DMS53 treated with DMSO at 0.1 percent for 48 hours (cell line): ENCODE results near the gene KRTAP1-5.
"Not testable (repeated sequence)": the region's sequence is repeated elsewhere in the genome, so short reads cannot be mapped to it uniquely, and the experiment has no call there.

Experiments used
- DNase-seq: peaks from one replicate; lab custom pipeline; 2025; ENCODE audit not compliant: unreplicated experiment; lab: John Stamatoyannopoulos, UW

The KRTAP1-5 gene, protein sequence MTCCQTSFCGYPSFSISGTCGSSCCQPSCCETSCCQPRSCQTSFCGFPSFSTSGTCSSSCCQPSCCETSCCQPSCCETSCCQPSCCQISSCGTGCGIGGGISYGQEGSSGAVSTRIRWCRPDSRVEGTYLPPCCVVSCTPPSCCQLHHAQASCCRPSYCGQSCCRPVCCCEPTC

DNA sequence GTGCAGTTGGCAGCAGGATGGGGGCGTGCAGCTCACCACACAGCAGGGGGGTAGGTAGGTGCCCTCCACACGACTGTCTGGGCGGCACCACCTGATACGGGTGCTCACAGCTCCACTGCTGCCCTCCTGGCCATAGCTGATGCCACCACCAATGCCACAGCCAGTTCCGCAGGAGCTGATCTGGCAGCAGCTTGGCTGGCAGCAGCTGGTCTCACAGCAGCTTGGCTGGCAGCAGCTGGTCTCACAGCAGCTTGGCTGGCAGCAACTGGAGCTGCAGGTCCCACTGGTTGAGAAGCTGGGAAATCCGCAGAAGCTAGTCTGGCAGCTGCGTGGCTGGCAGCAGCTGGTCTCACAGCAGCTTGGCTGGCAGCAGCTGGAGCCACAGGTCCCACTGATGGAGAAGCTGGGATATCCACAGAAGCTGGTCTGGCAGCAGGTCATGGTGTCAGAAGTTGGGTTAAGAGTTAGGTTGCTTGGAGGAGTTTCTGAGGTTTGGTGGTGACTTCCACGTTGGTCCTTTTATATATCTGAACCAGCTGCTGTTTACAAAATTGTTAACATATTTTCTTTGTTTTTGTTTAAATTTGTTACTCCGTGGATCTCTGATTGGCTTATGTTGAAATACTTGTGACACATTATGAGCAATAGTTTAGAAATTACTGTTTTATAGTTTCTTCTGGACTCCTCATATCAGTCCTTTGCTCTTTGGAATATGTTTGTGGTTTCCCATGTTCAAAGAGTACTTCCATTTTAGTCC is at the start of gene KRTAP1-5:
KRTAP1-5 (minus strand) TSS at position 494 of the 757 bp plus-strand sequence; CDS start at position 441, 53 bp downstream.
- no peak for DNase-seq

DNA sequence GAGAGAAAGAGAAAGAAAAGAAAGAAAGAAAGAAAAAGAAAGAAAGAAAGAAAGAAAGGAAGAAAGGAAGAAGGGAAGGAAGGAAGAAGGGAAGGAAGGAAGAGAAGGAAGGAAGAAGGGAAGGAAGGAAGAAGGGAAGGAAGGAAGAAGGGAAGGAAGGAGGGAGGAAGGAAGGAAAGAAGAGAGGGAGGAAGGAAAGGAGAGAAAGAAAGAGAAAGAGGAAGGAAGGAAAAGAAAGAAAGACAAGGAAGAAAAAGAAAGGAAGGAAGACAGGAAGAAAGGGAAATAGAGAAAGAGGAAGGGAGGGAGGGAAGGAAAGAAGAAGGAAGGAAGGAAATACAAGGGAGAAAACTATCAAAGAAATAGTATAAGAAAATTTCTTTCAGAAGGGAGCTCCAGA is 49.8 kb upstream of the KRTAP1-5 start:
- DNase-seq, result no peak

DNA sequence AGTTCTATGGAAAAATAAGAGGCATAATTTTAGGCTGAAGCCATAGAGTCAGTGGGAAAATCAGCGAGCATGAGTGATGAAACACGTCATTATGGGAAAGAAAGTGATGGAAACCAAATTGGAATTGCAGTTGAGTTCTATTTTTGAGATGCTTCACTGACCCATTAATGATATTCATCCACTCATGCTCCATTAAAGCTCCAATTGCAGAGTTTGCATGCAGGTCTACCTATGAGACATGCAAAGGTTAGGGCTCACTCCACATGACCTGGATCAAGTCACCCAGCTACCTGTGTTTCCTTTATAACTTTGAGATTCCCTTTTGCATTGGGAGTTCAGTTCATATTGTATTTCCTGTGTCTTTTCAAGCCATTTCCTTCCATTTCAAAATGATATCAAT is 46.7 kb upstream of the KRTAP1-5 start:
- no peak for DNase-seq

DNA sequence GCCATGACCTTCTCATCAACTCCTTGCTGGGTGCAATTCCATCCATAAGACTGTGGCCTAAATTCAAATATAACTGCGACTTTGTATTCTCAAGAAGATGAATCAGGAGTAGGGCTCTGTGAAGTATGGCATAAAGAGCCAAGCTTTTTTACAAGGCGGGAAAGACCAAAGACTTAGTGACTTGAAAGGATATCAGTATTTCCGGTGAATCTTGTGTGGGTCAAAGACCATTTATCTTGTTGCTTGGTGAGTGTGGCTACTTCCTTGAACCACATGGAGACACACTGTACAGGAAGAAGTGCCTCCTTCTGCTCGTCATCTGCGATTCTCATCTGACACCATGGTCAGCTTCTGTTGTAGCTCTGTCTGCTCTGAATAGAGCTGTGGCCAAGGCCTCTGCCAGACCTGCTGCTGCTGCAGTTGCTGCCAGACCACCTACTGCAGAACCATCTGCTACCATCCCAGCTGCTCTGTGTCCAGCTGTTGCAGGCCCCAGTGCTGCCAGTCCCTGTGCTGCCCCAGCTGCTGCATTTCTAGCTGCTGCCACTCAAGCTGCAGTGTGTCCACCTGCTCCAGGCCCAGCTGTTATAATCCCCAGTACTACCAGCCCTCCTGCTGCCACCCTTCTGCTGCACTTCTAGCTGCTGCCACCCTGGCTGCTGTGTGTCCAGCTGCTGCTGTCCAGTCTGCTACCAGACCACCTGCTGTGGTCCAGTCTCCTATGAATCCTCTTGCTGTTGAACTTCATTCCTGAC is 44.8 kb upstream of the KRTAP1-5 start:
- peak; percentile 6 for DNase-seq

DNA sequence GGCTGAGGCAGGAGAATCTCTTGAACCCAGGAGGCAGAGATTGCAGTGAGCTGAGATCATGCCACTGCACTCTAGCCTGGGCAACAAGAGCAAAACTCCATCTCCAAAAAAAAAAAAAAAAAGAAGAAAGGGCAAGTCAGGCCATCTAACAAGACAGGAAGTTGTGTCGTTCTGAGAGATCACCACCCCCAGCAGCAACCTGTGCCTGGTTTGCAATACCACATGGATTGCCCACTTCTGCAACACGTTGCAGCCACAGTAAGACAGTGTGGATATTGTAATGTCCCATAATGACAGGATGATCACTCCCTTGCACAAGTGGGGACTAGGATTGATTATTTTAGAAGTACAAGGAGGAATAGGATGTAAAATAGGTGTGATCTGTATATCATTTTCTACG is 42.0 kb upstream of the KRTAP1-5 start:
- no peak for DNase-seq

DNA sequence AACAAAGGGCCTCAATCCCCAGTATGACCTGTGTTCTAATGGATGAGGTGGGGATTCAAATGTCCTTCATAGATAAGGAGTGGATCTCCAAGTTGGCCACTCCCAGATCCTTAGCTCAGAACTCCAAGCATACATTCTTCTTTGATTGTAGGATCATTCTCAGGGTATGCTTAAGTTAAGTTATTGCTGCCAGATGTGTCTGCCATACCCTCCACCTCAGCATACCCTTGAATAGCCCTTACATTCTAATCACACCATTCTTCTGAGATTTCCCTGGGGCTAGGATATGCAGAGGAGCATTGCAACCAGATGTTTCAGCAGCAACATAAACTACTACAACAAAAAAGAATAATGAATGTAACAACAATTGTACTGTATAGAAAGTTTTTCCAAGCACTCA is 40.3 kb upstream of the KRTAP1-5 start:
- DNase-seq, result no peak

DNA sequence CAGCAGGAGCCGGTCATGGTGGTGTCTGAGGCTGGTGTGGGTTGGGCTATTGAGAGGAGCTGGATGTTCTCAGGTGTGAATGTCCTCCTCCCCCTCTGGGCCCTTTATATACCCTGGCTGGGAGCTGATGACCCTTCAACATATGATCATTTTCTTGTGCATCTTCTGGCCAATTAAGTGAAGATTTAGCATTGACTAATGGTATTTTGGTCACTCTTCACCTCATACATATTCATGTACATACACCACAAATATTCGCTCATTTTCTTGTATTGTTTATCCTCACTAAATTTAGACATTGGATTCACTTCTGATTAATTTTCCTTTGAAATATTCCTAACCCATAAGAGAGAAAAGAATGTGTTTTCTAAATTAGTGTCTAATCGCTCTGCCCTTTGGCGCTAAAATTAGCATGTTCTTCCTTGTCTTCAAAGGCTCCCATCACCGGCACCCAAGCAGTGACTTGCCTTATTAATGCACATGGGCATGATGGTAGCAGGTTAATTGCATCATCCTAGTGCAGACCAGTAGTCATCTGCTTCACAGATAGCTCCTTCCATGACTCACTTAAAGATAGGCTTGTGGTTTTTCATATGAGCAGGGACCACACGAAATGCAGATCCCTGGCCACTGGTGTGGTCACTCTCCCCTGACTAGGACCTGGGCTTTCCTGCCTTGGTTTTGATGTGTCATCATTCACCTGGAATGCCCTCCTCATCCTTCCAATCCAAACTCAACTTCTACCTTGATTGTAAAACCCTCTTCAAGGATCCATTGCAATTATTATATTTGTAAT is 39.0 kb upstream of the KRTAP1-5 start, which contains the start of gene KRTAP2-4:
KRTAP2-4 (minus strand) TSS at position 51 of the 796 bp plus-strand sequence; CDS start at position 17, 34 bp downstream.
- no peak for DNase-seq

DNA sequence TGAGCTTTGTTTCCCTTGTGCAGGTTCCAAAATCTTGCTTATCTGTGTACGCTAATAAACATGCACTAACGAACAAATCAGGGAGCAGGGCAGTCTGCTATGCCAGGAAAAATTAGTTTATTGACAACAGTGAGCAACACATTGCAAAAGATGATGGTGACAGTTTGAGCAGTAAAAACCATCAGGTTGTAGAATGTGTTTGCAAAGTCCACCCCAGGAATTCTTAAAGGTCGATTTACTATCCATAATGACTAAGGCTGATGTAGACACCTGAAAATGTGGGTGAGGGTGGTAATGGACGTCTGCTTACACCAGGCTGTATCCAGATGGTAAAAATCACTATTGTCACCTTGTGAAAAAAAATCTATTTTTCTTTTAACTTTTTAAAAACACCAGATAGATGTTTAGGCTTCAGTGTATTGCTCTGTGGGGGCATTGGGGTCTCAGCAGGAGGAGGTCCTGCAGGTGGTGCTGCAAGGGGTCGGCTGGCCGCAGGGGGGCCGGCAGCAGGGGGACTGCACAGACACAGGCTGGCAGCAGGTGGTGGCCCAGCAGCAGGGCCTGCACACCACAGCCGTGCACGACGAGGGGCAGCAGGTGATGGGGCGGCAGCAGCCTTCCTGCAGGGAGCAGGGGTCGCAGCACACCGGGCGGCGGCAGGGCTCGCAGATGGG is 38.1 kb upstream of the KRTAP1-5 start:
- DNase-seq, result not testable (repeated sequence)

DNA sequence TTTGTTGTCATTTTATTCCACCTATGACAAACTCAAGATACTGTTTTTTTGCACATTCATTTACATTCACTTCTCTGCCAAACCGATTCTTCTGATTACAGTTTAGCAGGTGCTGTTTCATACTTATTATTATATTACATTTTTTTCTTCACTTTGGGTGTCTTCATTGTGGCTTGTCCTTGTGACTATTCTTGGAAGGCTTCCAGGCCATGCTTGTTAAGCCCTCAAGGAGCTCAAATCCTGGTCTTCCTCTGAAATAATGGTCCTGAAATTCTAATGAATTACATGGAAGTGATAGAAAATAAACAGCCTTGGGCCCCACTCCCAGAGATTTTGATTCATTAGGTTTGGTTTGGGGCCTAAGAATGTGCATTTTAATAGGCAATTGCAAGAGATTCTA is 37.3 kb upstream of the KRTAP1-5 start:
- DNase-seq, result no peak

DNA sequence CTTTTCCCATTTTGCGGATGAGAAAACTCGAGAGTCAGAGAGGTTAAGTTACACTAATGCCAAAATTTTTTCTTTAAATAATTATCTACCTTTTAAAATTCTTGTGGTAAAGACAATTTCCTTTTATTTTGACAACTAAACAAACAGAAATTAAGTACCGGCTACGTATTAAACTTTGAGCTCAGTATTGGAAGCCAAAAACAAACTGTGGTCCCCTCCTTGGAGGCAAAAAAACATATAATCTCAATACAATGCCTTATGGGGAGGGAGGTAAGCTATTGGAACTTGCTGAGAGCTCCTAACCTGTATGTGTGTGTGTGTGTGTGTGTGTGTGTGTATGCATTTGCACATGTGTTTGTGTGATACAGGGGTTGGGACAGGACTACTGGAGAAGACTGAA is 36.4 kb upstream of the KRTAP1-5 start:
- DNase-seq, result no peak

DNA sequence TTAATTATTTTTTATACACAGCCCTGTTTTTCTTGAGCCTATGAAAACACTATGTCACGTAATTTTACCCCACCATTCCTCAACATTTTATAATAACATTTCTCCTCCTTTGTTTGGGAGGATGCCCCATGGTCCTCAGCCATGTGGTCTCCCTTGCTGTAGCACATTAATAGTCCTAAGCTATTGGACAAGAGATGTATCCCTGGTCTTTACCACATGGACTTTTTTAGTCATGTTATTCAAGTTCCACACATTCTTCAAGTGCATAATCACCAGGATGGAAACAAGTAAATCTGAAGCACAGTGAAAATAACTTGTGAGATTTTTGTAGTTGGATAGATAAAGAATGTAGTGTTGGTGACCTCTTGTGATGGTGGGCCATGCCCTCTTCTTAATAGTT is 35.0 kb upstream of the KRTAP1-5 start:
- no peak for DNase-seq

DNA sequence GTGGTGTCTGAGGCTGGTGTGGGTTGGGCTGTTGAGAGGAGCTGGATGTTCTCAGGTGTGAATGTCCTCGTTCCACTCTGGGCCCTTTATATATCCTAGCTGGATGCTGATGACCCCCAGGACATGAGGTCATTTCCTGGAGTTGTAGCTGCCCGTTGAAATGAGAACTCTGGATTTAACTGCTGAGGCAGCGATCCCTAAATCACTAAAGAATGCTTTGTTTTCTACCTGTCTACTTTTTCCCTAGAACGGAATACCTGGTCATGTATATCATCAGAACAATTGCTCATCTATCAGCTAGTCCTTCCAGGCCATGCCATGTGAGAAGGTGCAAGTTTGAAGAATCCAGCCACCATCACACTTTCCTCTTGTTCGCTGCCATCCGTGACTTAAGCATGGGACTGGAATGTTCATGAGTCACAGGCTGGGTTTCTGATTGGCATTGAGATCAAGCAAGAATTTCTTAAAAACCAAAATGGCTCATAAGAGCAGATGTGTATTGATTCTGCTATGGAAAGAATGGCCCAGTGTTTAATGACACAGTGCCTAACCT is 33.1 kb upstream of the KRTAP1-5 start, which contains the start of gene KRTAP2-3:
KRTAP2-3 (minus strand) TSS at position 63 of the 553 bp plus-strand sequence. CDS start 64 bp downstream, outside the sequence.
- no peak for DNase-seq

DNA sequence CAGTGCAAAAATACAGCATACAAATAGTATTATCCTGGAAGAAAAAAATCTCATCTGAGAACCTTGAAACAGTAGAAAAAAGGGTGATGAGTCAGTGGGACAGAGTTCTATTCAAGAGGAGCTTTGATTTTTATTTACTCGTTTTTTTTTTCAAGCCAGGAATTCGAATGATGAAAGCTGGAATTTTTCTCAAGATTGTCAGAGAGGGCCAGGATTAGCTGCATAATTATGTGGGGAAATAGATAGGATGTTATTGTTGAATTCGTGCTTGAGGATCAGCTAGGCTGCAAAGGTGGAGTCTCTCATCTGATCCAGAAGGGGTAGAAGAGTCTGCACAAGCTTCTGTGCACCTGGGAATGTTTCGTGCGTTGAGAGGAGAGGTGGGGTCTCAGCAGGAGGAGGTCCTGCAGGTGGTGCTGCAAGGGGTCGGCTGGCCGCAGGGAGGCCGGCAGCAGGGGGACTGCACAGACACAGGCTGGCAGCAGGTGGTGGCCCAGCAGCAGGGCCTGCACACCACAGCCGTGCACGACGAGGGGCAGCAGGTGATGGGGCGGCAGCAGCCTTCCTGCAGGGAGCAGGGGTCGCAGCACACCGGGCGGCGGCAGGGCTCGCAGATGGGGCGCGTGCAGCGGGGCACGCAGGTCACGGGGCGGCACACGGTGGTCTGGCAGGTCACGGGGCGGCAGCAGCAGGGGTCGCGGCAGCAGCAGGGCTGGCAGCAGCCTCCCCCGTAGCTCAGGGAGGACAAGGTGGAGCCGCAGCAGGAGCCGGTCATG is 32.5 kb upstream of the KRTAP1-5 start:
- not testable (repeated sequence) for DNase-seq

DNA sequence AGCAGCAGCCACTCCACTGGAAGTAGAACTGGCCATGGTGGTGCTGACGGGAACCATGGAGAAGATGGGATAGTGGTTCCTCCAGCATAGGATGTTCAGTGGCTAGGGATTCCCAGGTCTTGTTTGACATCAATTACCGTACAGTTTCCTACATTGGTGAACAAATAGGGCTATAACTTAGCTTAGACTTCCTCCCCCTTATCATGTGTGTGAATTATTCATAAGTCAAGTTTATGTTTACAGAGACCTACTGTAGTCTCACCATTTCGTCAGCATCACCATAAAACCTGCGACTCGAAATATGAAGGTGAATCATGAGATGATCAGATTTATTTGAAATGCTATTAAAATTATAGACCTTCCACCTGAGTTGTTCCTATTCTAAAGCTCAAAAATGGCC is 31.7 kb upstream of the KRTAP1-5 start:
- DNase-seq, result no peak

DNA sequence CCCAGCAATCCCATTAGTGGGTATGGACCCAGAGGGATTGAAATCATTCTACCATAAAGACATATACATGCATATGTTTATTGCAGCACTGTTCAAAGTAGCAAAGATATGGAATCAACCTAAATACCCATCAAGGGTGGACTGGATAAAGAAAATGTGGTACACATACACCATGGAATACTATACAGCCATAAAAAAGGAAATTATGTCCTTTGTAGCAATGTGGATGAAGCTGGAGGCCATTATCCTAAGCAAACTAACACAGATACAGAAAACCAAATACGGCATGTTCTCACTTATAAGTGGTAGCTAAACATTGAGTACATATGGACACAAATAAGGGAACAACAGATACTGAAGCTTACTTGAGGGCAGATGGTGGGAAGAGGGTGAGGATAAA is 30.5 kb upstream of the KRTAP1-5 start:
- DNase-seq, result no peak

DNA sequence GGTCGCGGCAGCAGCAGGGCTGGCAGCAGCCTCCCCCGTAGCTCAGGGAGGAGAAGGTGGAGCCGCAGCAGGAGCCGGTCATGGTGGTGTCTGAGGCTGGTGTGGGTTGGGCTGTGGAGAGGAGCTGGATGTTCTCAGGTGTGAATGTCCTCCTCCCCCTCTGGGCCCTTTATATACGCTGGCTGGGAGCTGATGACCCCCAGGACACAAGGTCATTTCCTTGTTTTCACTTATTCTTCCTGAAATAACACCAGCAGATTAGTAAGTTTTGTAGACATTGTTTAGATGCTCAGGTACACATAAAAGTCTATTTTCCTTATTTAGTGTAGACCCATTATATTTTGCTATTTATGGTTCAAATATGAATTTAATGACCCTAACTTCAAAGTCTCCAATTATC is 28.1 kb upstream of the KRTAP1-5 start, which contains the start of gene KRTAP2-2:
KRTAP2-2 (minus strand) TSS at position 101 of the 400 bp plus-strand sequence; CDS start at position 82, 19 bp downstream.
- not testable (repeated sequence) for DNase-seq

DNA sequence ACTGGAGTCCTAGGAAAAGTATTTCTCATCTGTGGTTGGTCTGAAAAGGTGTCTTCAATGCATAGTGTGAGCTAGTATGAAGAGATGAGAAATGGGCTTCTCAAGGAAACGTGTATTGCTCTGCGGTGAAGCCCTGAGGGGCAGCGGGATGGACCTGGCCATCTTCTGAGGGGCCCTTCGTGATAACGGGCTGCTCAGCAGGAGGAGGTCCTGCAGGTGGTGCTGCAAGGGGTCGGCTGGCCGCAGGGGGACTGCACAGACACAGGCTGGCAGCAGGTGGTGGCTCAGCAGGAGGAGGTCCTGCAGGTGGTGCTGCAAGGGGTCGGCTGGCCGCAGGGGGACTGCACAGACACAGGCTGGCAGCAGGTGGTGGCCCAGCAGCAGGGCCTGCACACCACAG is 27.5 kb upstream of the KRTAP1-5 start:
- DNase-seq, result not testable (repeated sequence)

DNA sequence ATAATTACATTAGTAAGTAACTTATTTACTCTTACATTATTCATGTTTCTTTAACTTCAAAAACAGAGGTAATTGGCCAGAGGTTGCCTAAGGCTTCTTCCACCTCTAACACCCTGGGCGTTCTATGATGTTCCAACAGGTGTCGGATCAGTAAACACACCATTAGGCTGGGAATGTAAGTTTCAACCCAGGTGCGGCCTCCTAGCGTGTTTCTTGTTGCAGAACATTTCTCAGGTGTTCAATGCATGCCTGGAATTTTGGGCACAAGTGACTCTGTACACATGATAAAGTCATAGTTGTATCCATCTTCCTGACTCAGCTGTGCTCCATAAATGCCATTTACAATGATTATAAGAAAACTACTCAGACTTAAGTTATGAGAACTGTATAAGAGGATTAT is 27.0 kb upstream of the KRTAP1-5 start:
- no peak for DNase-seq

DNA sequence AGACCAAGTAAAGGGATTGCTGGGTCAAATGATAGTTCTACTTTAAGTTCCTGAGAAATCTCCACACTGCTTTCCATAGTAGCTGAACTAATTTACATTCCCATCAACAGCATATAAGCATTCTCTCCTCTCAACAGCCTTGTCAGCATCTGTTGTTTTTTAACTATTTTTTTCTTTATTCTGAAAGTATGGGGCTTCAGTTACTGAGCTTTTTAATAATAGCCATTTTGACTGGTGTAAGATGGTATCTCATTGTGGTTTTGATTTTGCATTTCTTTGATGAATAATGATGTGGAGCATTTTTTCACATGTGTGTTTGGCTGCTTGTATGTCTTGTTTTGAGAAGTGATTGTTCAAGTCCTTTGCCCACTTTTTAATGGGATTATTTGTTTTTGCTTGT is 25.6 kb upstream of the KRTAP1-5 start:
- DNase-seq, result no peak
